GM04504 (cell line): ENCODE data around the gene SLC35B2.

ENCODE experiments used
- DNase-seq: peaks from one replicate; pipeline ENCODE4 v3.0.0-alpha.2; 2012; ENCODE audit warnings: low read depth

Gene SLC35B2, protein sequence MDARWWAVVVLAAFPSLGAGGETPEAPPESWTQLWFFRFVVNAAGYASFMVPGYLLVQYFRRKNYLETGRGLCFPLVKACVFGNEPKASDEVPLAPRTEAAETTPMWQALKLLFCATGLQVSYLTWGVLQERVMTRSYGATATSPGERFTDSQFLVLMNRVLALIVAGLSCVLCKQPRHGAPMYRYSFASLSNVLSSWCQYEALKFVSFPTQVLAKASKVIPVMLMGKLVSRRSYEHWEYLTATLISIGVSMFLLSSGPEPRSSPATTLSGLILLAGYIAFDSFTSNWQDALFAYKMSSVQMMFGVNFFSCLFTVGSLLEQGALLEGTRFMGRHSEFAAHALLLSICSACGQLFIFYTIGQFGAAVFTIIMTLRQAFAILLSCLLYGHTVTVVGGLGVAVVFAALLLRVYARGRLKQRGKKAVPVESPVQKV

GRCh38 chr6:44257025-44257752, at the start of gene SLC35B2:
Gene SLC35B2 (minus strand): TSS chr6:44257528. CDS start chr6:44257410, 118 bp downstream.
- no peak for DNase-seq

- DNase-seq = no peak
Observed at GRCh38 chr6:44306710-44307109, 49.4 kb upstream of the SLC35B2 start.

GRCh38 chr6:44305200-44305725, 47.9 kb upstream of the SLC35B2 start:
- no peak for DNase-seq

DNA sequence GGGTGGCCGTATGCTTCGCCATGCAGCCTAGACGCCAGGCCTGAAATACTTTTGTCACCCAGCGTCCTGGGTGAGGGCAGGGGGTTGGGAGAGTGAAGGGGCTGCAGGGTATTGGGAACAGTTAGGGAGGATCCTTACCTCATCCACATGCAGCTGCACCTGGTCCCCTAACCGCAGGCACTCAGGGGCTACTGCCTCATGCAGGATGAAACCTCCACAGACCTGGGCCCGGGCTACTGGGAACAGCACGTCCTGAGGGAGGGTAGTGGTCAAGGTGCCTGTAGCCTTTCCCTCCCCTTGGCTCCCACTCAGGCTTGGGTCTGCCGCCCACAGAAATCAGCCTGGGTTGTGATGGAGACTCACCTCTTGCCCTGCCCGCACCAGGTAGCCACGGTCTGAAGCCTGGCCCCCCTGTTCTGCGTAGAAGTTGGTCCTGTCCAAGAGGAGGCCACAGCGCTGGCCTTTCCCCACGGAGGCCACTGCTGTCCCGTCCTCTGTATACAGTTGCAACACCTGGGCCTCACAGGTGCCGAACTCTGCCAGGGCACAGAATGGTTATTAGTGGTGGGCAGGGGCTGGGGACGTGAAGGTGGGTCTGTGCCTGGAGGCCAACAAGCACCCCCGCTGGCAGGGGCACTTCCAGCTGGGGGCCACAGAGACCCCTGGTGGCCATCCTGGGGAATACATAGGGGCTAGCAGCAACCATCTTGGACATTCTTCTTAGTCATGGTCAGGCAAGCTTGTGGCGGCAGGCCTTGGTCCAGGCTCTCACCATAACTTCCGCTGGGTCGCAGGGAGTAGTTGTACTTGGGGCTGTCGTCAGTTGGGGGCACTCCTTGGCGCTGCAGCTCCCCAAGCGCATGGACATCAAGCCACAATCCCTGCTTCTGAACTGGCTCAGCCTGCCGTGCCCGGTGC, 47.2 kb upstream of the SLC35B2 start:
- no peak for DNase-seq

- DNase-seq = no peak
Observed at GRCh38 chr6:44303842-44304241, 46.5 kb upstream of the SLC35B2 start.

GRCh38 chr6:44302856-44303255, 45.5 kb upstream of the SLC35B2 start:
- DNase-seq = no peak

DNA sequence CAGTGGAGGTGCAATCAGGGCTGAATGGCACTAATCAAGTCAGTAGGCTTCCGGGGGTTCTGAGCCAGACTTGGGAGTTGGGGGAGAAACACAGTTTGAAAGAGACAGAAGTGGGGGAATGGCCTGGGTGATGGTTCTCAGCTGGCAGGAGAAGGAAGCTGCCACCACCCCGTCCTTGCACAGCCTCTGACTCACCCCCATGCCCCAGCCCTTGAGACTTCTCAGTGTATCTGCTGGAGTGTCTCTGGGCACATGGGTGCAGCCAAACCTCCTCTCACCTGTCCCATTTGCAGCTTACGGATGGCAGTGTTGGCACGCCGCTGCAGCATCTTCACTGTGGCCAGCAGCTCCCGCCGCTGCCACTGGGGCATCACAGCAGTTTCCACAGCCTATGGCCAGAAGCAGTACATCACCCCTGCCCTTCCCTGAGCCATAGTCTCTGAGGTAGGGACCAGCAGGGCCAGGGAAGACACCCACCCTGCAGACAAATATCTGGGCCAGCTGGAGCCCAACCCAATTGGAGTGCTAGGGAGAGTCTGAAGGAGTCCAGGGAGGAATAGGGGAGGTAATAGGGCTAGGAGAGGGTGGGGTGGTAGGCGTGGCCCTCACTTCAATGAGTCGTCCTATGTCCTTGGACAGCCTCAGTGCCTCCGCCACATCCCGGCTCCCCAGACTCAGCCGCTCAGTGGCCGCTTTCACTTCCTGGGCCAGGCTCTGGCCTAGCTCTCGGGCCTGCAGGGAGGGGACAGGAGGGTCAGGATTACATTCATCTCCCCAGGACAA, 44.6 kb upstream of the SLC35B2 start:
- no peak for DNase-seq

DNA sequence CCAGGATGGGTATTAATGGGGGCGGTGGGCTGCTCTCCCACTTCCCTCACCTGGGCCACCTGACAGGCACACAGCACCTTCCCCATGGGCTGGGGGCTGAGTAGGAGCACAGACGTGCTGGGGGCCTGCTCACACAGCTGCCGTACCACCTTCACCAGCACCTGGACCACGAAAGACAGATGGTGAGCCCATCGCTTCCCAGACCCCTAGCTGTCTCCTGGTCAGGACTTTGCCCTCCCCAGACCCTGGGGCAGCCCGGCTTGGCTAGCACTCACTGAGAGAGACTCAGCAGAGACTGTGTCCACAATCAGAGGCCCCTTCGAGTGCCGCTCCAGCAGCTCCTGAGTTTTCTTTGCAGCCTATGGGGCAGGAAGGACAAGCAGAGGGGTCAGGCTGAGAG, 43.8 kb upstream of the SLC35B2 start:
- no peak for DNase-seq

DNA sequence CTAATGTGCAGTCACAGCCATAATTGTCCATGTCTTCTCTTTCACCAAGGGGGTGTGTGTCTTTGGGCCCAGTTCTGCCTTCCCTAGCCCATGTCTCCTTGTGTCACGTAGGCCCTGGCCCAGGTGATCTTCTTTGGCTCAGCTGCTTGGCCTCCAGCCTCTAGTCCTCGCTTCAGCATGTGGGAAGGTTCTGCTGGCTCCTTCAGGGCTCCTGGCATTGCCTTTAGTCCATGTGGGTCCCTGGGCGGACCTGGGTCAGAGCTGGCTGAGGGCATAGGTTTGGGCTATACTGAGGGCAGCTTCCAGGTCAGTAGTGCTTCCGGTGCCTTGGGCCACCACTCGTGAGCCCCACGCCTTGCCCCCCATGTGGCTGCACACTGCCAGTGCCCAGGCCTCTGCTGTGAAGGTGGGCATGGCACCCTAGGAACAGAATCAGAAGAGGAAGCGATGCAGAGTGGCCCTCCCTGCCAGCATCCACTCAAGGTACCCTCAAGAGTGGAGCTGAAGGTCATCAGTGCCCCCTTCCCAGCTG, 43.0 kb upstream of the SLC35B2 start:
- DNase-seq = no peak

DNA sequence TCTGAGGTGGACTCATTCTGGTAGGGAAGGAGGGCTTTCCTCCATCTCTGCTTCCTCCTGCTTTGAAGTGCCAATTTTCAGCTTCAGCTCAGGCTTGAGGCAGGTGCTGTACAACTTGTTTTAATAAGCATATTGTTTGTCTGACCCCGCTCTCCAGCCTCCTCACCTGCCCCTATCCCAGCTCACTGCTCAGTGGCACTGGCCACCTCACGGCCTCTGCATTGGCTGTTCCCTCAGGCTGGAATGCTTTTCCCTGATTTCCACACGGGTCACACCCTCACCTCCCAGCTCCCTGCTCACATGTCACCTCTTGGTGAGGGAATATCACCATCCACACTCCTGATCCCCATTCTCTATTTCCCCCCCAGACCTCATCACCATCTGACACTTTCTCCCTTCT, 41.5 kb upstream of the SLC35B2 start:
- no peak for DNase-seq

DNA sequence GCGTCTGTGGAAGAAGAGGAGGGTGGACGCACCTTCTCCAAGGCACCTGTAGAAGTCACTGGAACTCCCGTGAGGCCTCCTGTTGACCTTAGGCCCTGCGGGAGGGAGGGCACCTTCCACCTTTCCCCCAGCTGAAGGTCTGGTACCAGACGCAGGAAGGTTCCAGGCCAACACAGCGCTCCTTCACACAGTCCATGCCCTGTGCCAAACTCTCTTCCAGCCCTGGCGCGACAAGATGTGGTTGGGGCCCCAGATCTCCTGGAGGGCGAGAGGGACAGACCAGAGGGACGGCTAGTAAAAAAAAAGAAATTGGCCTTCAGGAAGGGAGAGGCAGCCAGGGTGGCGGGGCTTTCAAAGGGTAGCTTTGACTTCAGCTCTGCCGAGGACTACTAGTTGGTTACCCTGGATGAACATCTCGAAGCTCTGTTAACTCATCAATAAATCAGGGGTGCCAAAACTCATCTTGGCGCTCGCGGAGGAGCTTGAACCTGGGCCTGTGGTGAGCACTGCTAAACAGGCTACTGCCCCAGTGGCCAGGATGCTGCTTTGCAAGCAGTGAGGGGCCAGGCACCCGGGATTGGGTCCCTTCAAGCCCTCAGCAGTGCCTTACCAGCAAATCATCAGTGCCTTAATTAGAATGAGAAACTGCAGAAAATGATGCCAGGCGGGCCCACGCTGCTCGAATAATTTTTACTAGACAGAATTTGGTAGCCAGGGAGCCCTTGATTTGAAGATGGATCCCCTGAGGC, 40.9 kb upstream of the SLC35B2 start:
- no peak for DNase-seq

- DNase-seq = no peak
Observed at GRCh38 chr6:44297063-44298038, 40.0 kb upstream of the SLC35B2 start.

DNA sequence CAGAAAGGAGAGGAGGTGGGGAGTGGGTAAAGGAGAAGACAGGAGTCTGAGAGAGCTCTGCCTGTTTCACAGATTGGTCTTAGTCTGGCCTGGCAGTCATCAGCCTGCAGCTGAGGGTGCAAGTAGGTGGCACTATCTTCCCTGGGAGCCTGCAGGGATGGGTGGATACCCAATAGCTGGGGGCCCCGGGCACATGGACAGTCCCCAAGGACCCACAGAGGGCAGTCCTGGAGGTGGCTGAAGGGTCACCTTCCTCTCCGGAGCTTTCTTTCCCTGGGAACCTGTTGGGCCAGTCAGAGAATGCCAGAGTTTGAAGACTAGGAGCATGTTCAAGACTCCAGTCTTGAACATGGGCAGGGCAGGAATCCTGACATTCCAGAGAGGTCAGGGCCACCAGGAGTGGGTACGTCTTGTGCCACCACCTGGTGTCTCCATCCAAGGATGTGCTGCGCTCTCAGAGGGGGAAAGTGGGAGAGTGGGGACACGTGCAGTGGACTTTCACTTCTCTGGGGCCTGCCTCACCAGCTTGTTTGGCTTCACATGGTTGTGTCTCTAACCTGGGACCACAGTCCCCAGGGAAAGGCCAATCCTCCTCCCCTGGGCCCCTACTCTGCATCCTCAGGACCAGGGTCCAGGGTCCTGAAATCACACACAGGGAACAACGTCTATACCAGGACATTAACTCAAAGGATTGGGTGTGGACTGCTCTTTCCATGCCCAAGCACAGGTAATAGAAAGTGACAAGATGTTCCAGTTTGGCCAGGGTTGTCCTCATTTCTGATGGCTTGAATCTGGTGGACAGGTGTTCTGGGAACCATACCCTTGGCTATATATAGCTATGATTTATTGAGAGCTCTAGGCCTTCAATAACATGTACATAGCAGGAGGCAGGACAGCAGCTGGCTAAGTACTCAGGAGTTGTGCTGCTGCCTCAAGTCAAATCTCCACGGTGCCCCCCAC, 37.8 kb upstream of the SLC35B2 start:
- no peak for DNase-seq

GRCh38 chr6:44292661-44293365, 35.5 kb upstream of the SLC35B2 start:
- no peak for DNase-seq

DNA sequence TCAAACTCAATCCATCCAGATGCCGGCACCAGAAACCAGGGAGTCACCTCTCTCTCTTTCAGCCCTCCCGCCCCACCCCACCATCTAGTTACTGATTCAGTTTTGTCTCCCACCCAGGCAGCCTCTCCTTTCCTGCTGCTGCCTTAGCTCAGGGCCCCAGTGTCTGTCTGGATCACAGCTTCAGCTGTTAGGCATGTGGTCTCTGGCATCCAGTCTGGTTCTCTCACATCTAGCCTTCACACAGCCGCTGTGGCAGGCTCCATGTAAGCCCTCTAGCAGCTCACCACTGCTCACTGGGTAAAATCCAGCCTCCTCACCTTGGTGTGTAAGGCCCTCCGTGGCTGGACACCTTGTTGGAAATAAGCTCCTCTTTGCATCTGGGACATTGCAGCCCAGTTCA, 34.5 kb upstream of the SLC35B2 start:
- DNase-seq = no peak

GRCh38 chr6:44289726-44290260, 32.5 kb upstream of the SLC35B2 start:
- DNase-seq = no peak

GRCh38 chr6:44286747-44287146, 29.4 kb upstream of the SLC35B2 start:
- DNase-seq = no peak
